H1 (cell line): Measurements from ENCODE around the gene HOXA10. TPM values are rescaled to one million over a fixed set of nuclear protein-coding genes. Genes with fewer than 3 reads are reported as not detected.

Experiments
- EP300 ChIP-seq, 2 experiments: IDR thresholded peaks; 1 replicate in 1 of 2; 2 replicates in 1 of 2; pipeline ENCODE4 v1.6.1; 2011 to 2012; ENCODE audit warnings: low read depth in 2 of 2, low read length in 2 of 2, mild to moderate bottlenecking in 2 of 2, borderline replicate concordance in 1 of 2, inconsistent platforms in 1 of 2, moderate library complexity in 1 of 2
- EZH2 ChIP-seq: fragments of 200-600 bp; sonication (generic); IDR thresholded peaks from 2 replicates; pipeline ENCODE4 v1.7.1; 2012; ENCODE audit warnings: low read depth, mild to moderate bottlenecking, moderate library complexity, low read length, inconsistent platforms; ENCODE audit not compliant: severe bottlenecking
- NANOG ChIP-seq: IDR thresholded peaks from 2 replicates; pipeline ENCODE4 v1.6.1; 2011; ENCODE audit warnings: low read length, low read depth, mild to moderate bottlenecking, inconsistent platforms; ENCODE audit not compliant: insufficient read depth, poor library complexity, severe bottlenecking
- RAD21 ChIP-seq, 2 experiments: IDR thresholded peaks in 1 of 2; conservative IDR thresholded peaks in 1 of 2; 2 replicates each; pipeline ENCODE4 v1.6.1; 2011; ENCODE audit warnings: low read depth in 2 of 2, low read length in 2 of 2, improper control_type of control experiment in 1 of 2, inconsistent platforms in 1 of 2, mild to moderate bottlenecking in 1 of 2, moderate library complexity in 1 of 2
- RNF2 ChIP-seq: fragments of 200-900, 300-1000 bp; sonication (generic); IDR thresholded peaks from 2 replicates; pipeline ENCODE4 v1.7.1; 2016; ENCODE audit warnings: borderline replicate concordance, low read depth, mild to moderate bottlenecking, antibody characterized with exemption, low read length; ENCODE audit not compliant: poor library complexity, severe bottlenecking; ENCODE audit errors: missing control alignments
- SIN3A ChIP-seq, 2 experiments: IDR thresholded peaks in 1 of 2; conservative IDR thresholded peaks in 1 of 2; 2 replicates each; pipeline ENCODE4 v1.6.1; 2011 to 2012; ENCODE audit warnings: low read length in 2 of 2, improper control_type of control experiment in 1 of 2, low read depth in 1 of 2, mild to moderate bottlenecking in 1 of 2
- TAF1 ChIP-seq: IDR thresholded peaks from 2 replicates; pipeline ENCODE4 v1.6.1; 2011; ENCODE audit warnings: mild to moderate bottlenecking, low read depth, low read length
- TCF12 ChIP-seq: IDR thresholded peaks from 2 replicates; pipeline ENCODE4 v1.6.1; 2011; ENCODE audit warnings: low read depth, mild to moderate bottlenecking, low read length
- TEAD4 ChIP-seq: IDR thresholded peaks from 2 replicates; pipeline ENCODE4 v1.6.1; 2012; ENCODE audit warnings: low read depth, low read length, inconsistent platforms, mixed read lengths
- polyA plus RNA-seq, 7 experiments: library from polyadenylated mRNA; depleted of rRNA in 3 of 7; stranded (reverse) in 5 of 7; unstranded in 2 of 7; fragments of >200 nt in 5 of 7; fragments of 200-250 nt in 2 of 7; gene quantifications; 1 replicate in 5 of 7; 2 replicates in 1 of 7; 4 replicates in 1 of 7; pipeline versions ENCODE4 v1.2.1 to v1.2.3, GENCODE V29; 2011 to 2013; ENCODE audit warnings: missing spikeins in 2 of 7, mixed read lengths in 2 of 7
- total RNA-seq: library from RNA; stranded (reverse); fragmentation: NEBNext Ultra II Directional; extraction: Animal tissue kit (Norgen Biotek cat#: 25700); gene quantifications from 2 replicates; pipeline ENCODE4 v1.2.1, GENCODE V29; 2021

Gene HOXA10
- total and polyA plus RNA-seq, 2 of the 8 experiments (the other 6 are each of a cell fraction or from before 2014, with no cell fraction given) = not detected

- TF ChIP-seq RAD21 (IDR thresholded peaks at IDR 0.05 in 1 of 2, conservative IDR thresholded peaks at IDR 0.05 in 1 of 2; ENCODE audit: low read depth in 2 of 2, low read length in 2 of 2) (peak; percentile 31 to 48; a peak in 3 of 4 replicates), SIN3A (conservative IDR thresholded peaks at IDR 0.05 in 1 of 2, IDR thresholded peaks at IDR 0.05 in 1 of 2; ENCODE audit: low read depth in 1 of 2, low read length in 2 of 2) (no peak), TEAD4 (0 out of 2 replicates have a peak, but pooled peaks have one; percentile 8), TCF12 (peak; percentile 73; the same call in 1 of the 2 replicates), NANOG (peak; percentile 2), EZH2 (peak; percentile 64), RNF2 (peak; percentile 95), TAF1 (no peak), EP300 (IDR thresholded peaks at IDR 0.05; ENCODE audit: borderline replicate concordance in 1 of 2, low read depth in 2 of 2, low read length in 2 of 2) (0 out of 3 replicates have a peak, but pooled peaks of 1 of the 2 experiments have one; percentile 17)
These were observed 5.6 kb upstream of the HOXA10 start (continued) for GRCh38 chr7:27179503-27180430.
